NOMO-1 (cell line): ENCODE data around the gene ZRANB1.
"Not testable (repeated sequence)": the region's sequence is repeated elsewhere in the genome, so short reads cannot be mapped to it uniquely, and the experiment has no call there.

Experiments used
- DNase-seq, 2 experiments: peaks; one replicate each; lab custom pipeline; 2025; ENCODE audit not compliant: unreplicated experiment in 2 of 2; lab: John Stamatoyannopoulos, UW

The ZRANB1 gene

GRCh38 chr10:124962421-124962820 lies 20.5 kb downstream of the ZRANB1 start:
- no peak for DNase-seq

- peak in 1 of 2 experiments; percentile 21 for DNase-seq
Observed at GRCh38 chr10:124963866-124964720, 22.2 kb downstream of the ZRANB1 start.

GRCh38 chr10:124966008-124966407 lies 24.1 kb downstream of the ZRANB1 start:
- no peak for DNase-seq

GRCh38 chr10:124967255-124967654 lies 25.3 kb downstream of the ZRANB1 start:
- no peak for DNase-seq

GRCh38 chr10:124971276-124971675 lies 29.4 kb downstream of the ZRANB1 start:
- no peak for DNase-seq

- no peak for DNase-seq
Observed at GRCh38 chr10:124972637-124973036, 30.7 kb downstream of the ZRANB1 start.

GRCh38 chr10:124974131-124974530 lies 32.2 kb downstream of the ZRANB1 start:
- DNase-seq, result no peak

GRCh38 chr10:124975977-124976514 lies 34.1 kb downstream of the ZRANB1 start:
- DNase-seq, result no peak

- DNase-seq, result no peak
Observed at GRCh38 chr10:124977161-124977560, 35.2 kb downstream of the ZRANB1 start.

GRCh38 chr10:124977648-124978375 lies 35.9 kb downstream of the ZRANB1 start:
- DNase-seq, result no peak

- DNase-seq, result no peak
Observed at GRCh38 chr10:124978376-124978725, 36.4 kb downstream of the ZRANB1 start.

- no peak for DNase-seq
Observed at GRCh38 chr10:124983321-124983720, 41.4 kb downstream of the ZRANB1 start.

GRCh38 chr10:124984376-124984775 lies 42.5 kb downstream of the ZRANB1 start:
- DNase-seq, result no peak

- DNase-seq, result no peak
Observed at GRCh38 chr10:124985162-124985561, 43.2 kb downstream of the ZRANB1 start.

GRCh38 chr10:124987788-124988187 lies 45.9 kb downstream of the ZRANB1 start:
- no peak for DNase-seq

GRCh38 chr10:124988753-124989152 lies 46.8 kb downstream of the ZRANB1 start:
- not testable (repeated sequence) for DNase-seq

- no peak for DNase-seq
Observed at GRCh38 chr10:124989526-124989925, 47.6 kb downstream of the ZRANB1 start.

- DNase-seq, result no peak
Observed at GRCh38 chr10:124990671-124991625, 49.0 kb downstream of the ZRANB1 start.

GRCh38 chr10:124991835-124992234 lies 49.9 kb downstream of the ZRANB1 start:
- no peak for DNase-seq

GRCh38 chr10:124992462-124993344 lies 50.8 kb downstream of the ZRANB1 start:
- peak in 1 of 2 experiments; percentile 7 for DNase-seq
